ENCODE measurements around the gene MRPL10.
A peak's percentile ranks its signal among the peaks of the same experiment; 100 is the strongest.

Gene MRPL10

DNA sequence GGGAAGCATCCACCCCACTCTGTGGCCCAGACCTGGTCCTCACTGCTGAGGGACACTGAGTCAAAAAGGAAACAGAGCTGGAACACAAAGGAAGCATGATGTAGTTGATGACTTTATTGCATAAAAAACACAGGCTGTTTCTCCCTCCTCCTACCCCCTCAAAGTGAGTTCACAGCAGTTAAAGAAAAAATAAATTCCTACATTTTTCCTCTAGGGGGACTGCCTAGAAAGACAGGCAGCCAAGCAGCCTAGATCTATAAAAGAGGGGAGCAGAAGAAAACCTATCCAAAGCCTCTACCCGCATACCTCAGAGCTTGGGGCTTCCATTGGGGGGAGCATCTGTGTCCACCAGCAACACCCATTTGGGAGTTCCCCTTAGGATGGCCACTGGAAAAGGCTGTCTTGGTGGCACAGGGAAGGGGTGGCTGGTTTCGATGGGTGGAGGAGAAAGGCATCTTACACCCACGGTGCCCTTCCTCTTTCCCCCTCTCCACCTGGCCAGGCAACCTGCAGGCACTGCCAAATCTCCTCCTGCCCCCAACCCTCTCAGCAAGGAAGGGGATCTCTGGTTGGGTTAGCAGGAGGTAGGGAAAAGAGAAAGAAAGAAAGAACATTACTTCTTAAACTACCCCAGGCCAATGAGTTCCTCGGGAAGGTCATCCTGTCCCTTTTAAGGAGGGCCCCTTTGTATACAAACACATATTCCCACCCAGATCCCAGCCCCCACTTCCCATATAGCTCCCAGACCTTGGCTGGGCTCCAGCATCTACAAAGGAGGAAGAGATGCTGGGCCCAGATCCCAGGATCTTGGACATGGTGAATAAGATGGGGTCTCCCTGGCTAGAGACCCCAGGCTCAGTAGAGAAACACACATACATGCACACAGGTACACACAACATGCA lies 13.7 kb upstream of the MRPL10 start:
- TF ChIP-seq, protein P1, sequence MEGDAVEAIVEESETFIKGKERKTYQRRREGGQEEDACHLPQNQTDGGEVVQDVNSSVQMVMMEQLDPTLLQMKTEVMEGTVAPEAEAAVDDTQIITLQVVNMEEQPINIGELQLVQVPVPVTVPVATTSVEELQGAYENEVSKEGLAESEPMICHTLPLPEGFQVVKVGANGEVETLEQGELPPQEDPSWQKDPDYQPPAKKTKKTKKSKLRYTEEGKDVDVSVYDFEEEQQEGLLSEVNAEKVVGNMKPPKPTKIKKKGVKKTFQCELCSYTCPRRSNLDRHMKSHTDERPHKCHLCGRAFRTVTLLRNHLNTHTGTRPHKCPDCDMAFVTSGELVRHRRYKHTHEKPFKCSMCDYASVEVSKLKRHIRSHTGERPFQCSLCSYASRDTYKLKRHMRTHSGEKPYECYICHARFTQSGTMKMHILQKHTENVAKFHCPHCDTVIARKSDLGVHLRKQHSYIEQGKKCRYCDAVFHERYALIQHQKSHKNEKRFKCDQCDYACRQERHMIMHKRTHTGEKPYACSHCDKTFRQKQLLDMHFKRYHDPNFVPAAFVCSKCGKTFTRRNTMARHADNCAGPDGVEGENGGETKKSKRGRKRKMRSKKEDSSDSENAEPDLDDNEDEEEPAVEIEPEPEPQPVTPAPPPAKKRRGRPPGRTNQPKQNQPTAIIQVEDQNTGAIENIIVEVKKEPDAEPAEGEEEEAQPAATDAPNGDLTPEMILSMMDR (conservative IDR thresholded peaks at IDR 0.05; ENCODE audit: low read depth, low read length): peak; percentile 44
- no peak overlapping the region for H3K4me3 ChIP-seq (ENCODE audit: low read length)
- DNase-seq (ENCODE audit: low read depth): no peak

- no peak for DNase-seq (ENCODE audit: low read depth)
- H3K4me3 ChIP-seq (ENCODE audit: low read length): no peak overlapping the region
- TF ChIP-seq, protein P1 (conservative IDR thresholded peaks at IDR 0.05; ENCODE audit: low read depth, low read length): no peak
Observed at GRCh38 chr17:47844227-47844626, 12.9 kb upstream of the MRPL10 start.

DNA sequence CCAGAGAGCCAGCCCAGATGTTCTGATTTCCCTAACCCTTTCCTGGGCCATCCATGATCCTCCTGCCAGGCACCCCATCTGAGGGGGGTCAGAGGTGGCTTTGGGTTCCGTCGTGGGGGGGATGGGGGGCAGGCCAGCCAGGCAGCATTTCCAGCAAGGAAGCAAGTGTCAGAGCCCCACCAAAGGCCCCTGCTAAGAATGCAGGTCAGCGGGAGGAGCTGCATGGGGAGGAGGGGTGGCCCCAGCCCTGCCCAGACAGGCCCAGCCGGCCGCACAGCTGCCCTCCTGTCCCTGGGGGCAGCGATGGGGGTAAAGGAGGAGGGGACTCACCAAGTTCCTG lies 12.0 kb upstream of the MRPL10 start:
- no peak for DNase-seq (ENCODE audit: low read depth)

DNA sequence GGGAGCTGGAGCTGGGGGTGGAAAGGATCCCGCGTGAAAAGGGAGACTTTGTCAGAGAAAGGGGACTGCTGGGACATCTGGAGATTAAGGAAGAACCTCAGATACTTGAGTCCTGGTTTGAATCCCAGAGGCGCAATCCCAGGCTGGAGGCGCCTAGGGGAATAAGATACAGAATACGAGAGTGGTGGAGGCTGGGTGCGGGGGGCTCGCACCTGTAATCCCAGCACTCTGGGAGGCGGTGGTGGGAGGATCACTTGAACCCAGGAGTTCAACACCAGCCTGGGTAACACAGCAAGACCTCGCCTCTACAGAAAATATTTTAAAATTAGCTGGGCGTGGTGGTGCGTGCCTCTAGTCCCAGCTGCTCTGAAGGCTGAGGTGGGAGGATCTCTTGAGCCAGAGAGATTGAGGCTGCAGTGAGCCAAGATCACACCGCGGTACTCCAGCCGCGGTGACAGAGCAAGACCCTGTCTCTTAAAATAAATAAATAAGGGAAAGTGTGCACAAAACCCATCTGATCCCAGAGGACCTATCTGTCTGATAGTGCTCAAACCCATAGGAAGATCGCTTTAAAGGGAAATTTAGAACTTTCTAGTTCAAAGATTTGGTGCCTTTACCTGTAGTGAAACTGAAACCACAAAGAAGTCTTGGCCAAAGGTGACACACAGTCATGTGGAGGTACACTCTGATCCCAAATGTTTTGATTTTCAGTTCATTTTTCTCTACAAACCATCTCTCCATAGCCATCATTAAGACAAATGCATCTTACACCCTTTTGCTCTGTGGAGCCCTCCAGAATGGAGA lies 10.3 kb upstream of the MRPL10 start:
- peak overlapping the region; percentile 93 for H3K4me3 ChIP-seq (ENCODE audit: low read length)
- TF ChIP-seq, protein P1 (conservative IDR thresholded peaks at IDR 0.05; ENCODE audit: low read depth, low read length): no peak
- no peak for DNase-seq (ENCODE audit: low read depth)

More for the DNA sequence above, 12.0 kb upstream of the MRPL10 start:
- H3K4me3 ChIP-seq (ENCODE audit: low read length): no peak overlapping the region
- TF ChIP-seq, protein P1 (conservative IDR thresholded peaks at IDR 0.05; ENCODE audit: low read depth, low read length): no peak

- DNase-seq (ENCODE audit: low read depth): peak; percentile 24
- TF ChIP-seq, protein P1 (conservative IDR thresholded peaks at IDR 0.05; ENCODE audit: low read depth, low read length): peak; percentile 91
- peak within 1 kb of the TSS; percentile 93 for H3K4me3 ChIP-seq (ENCODE audit: low read length)
Observed at GRCh38 chr17:47840742-47841487, 9.6 kb upstream of the MRPL10 start, which contains the start of gene SCRN2. SCRN2 (minus strand) TSS chr17:47841273; CDS start chr17:47840843, 430 bp downstream.

DNA sequence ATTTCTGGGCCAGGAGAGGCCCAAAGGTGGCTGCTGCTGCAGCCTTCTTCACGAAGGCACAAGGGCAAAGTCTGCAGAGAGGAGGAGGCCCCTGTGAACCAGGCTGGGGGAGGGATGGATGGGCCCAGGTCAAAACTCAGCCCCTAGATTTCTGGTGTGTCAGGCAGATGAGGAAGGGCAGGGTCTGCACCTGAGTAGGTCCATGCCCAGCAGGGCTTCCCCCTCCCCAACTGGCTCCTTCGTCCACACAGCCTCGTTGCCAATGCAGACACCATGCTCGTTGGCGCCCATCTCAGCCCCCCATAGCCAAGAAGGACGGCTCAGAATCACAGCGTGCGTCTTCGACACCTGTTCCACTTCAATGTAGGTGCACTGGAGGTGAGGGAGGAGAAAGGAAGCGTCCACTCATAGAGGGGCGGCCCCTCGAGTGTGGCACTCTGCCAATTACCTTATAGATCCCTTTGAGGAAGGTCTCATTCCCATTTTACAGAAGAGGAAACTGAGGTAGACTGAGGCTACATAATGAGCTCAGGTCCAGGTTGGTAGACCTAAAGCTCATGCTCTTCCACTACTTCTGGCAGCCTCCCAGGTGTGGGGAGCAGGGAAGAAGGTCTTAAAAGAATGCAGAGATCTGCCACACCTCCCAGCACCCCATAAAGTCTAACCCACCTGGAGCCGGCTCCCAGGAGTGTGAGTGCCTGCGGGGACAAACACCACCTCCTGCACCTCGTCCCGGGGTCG lies 8.8 kb upstream of the MRPL10 start:
- peak overlapping the region; percentile 93 for H3K4me3 ChIP-seq (ENCODE audit: low read length)
- DNase-seq (ENCODE audit: low read depth): no peak
- TF ChIP-seq, protein P1 (conservative IDR thresholded peaks at IDR 0.05; ENCODE audit: low read depth, low read length): no peak
